Activated CD8-positive, alpha-beta T cell treated with anti-CD3 and anti-CD28 coated beads, Interleukin-2, amount 10 ng/mL, durations not matched to agents 7 days and 5 days (primary cell): ENCODE measurements around the gene SPDYE4. TPM values are rescaled to one million over a fixed set of nuclear protein-coding genes. Genes with fewer than 3 reads are reported as not detected.

ENCODE experiments used
- ATAC-seq: fragments of 150-1000 bp; cut with Tn5 transposase; one replicate; pipeline ENCODE4 v1.10.0; 2021; ENCODE audit warnings: moderate library complexity
- CTCF ChIA-PET: fragments of 350-600 bp; sonication (Branson Sonifier 250); formaldehyde crosslinking; loops from one replicate; lab custom pipeline; 2021; ENCODE audit warnings: antibody characterized with exemption; lab: Charles Lee
- POLR2A ChIA-PET: fragments of 350-600 bp; sonication (Branson Sonifier 250); formaldehyde crosslinking; loops from one replicate; lab custom pipeline; 2021; ENCODE audit warnings: antibody characterized with exemption; lab: Charles Lee
- DNase-seq: peaks from one replicate; pipeline ENCODE4 v3.0.0-alpha.2; 2020
- H3K27ac Mint-ChIP-seq: one replicate; pipeline ENCODE4 v1.8.0; 2021; ENCODE audit warnings: mild to moderate bottlenecking, mixed read lengths
- H3K27me3 Mint-ChIP-seq: one replicate; pipeline ENCODE4 v1.8.0; 2021; ENCODE audit warnings: low read depth, mixed read lengths
- H3K36me3 Mint-ChIP-seq: one replicate; pipeline ENCODE4 v1.8.0; 2021; ENCODE audit warnings: low read depth, mixed read lengths
- H3K4me1 Mint-ChIP-seq: one replicate; pipeline ENCODE4 v1.8.0; 2021; ENCODE audit warnings: low read depth, mixed read lengths
- H3K4me3 Mint-ChIP-seq: one replicate; pipeline ENCODE4 v1.8.0; 2021; ENCODE audit warnings: mild to moderate bottlenecking, mixed read lengths
- H3K9me3 Mint-ChIP-seq: one replicate; pipeline ENCODE4 v1.8.0; 2022; ENCODE audit warnings: mixed read lengths; ENCODE audit not compliant: insufficient read depth
- total RNA-seq, 2 experiments: library from RNA; stranded (reverse); gene quantifications; one replicate each; pipeline ENCODE4 v1.2.3, GENCODE V29; 2021

SPDYE4 gene
- total RNA-seq, 2 experiments from 2014 or later: not detected

DNA sequence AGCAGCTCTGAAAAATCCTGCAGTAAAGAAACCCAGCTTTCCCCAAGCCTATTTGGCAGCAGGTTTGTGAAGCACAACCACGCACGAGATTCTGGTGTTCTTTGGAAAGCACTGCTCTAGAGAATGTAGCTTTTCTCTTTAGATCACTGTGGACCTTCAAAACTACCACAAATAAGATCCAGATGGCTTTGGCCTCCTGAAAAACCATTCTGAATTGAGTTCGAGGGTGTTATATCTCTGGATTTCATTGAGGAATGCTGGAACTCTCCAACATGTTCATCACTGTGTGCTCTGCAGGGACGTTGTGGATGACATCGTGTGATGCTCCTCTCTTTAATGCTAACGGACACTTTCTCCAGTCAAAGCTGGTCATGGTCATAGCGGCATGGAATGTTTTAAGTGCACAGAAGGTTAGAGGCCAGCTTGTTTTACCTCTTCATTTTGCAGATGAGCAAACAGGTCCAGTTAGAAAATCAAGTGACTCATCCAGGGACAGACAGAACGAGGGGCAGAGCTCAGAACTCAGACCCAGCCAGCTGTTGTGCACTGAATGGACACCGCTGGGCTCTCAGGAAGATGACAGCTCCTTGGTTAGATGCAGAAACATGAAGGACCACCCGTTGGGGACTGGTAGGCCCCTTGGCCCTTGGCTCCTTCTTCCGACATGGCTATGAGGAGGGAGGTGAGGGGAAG, 50.9 kb downstream of the SPDYE4 start:
- ChIA-PET POLR2A (no interaction called here), CTCF (interaction anchor here (1.6 kb wide), 1 partner anchor 291 kb away, joined by 5 read pairs; no protein-coding TSS in a partner anchor)
- ATAC-seq (no peak), DNase-seq (no peak)
- H3K4me1 Mint-ChIP-seq: no peaks in the 10 kb centered on the region
- no peaks in the 10 kb centered on the region for H3K36me3 Mint-ChIP-seq
- H3K9me3 Mint-ChIP-seq: no peaks in the 10 kb centered on the region
- H3K4me3 Mint-ChIP-seq: no peak overlapping the region
- peaks cover 17% of the 10 kb centered on the region for H3K27me3 Mint-ChIP-seq
- H3K27ac Mint-ChIP-seq: no peak overlapping the region

DNA sequence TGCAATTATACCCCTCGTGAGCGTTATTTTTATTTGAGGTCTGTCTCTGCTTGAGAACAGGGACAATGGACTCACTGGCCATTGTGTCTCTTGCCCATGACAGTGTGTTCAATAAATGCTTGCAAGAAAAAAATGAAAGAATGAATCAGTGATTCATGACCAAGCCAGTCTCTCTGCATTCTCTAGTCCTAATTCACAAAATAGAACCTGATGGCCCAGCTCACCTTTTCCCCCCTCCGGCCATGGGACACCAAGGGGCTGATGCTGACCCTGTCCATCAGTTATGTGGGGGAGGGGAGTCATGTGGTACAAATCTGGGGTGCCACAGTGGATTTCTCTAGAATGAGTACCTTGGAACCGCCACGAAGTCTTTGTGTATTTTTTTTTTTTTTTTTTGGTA, 51.9 kb downstream of the SPDYE4 start:
- Mint-ChIP-seq H3K27me3 (peaks cover 17% of the 10 kb centered on the region), H3K4me3 (no peak overlapping the region), H3K36me3 (no peaks in the 10 kb centered on the region), H3K9me3 (no peaks in the 10 kb centered on the region), H3K27ac (no peak overlapping the region), H3K4me1 (no peaks in the 10 kb centered on the region)
- ChIA-PET POLR2A (no interaction called here), CTCF (no interaction called here)
- ATAC-seq (no peak), DNase-seq (no peak)

DNA sequence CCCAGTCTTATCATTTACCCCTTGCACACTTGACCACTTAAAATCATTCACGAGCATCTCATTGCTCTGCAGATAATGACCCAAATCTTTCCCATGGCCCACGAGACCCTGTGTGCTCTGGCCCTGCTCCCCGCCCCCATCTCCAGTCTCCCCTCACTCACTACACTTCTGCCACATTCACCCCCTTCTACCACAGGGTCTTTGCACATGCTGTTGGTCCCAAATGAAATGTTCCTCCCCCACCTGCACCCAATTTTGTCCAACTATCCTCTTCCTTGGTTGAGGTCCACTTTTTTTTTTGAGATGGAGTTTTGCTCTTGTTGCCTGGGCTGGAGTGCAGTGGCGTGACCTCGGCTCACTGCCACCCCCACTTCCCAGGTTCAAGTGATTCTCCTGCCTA, 52.9 kb downstream of the SPDYE4 start:
- no peak overlapping the region for H3K4me3 Mint-ChIP-seq
- H3K4me1 Mint-ChIP-seq: no peaks in the 10 kb centered on the region
- no peak for DNase-seq
- ATAC-seq: no peak
- H3K27ac Mint-ChIP-seq: no peak overlapping the region
- H3K9me3 Mint-ChIP-seq: no peaks in the 10 kb centered on the region
- CTCF ChIA-PET: no interaction called here
- no peaks in the 10 kb centered on the region for H3K36me3 Mint-ChIP-seq
- POLR2A ChIA-PET: no interaction called here
- peaks cover 10% of the 10 kb centered on the region for H3K27me3 Mint-ChIP-seq

DNA sequence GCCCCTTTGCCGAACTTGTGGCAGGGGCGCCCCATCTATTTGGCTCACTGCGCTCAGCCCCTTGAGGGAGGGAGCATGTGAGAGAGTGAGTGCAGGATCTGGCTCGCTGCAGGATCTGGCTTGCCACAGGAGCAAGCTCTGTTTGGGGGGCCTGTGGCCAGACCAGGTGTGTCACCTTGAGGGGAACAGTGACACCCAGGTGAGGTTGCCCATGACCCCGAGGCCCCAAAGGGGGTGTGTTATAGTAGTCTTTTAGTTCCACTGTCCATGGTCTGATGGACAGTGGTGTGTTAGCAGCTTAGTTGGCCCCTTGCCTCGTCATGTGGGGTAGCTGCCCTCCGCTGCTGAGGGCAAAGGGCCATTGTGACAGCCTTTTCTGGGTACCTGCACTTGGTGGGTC, 55.3 kb downstream of the SPDYE4 start:
- CTCF ChIA-PET: no interaction called here
- H3K4me3 Mint-ChIP-seq: no peak overlapping the region

DNA sequence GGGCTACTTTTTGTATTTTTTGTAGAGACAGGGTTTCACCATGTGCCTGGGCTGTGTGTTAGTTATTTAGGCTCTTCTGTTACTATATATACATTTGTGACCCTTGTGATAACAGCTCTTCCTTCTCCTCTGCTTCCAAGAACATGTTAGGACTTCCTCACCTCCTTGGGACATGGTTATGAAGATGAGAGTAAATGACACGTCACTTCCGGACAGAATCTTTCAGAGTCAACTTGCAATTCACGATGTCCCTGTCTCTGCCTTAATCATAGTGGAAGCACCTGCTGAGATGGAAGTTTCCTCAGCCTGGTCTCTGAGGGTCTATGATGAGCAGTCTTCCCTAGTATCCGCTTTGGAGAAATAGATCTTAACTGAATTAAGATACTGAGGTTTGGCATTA, 56.6 kb downstream of the SPDYE4 start:
- POLR2A ChIA-PET: no interaction called here
- Mint-ChIP-seq H3K4me1 (no peaks in the 10 kb centered on the region), H3K9me3 (no peaks in the 10 kb centered on the region), H3K36me3 (no peaks in the 10 kb centered on the region), H3K27me3 (peaks cover 10% of the 10 kb centered on the region), H3K27ac (no peak overlapping the region), H3K4me3 (no peak overlapping the region)
- ATAC-seq (no peak), DNase-seq (no peak)
- CTCF ChIA-PET: no interaction called here

More for the DNA sequence above, 55.3 kb downstream of the SPDYE4 start:
- Mint-ChIP-seq H3K36me3 (no peaks in the 10 kb centered on the region), H3K27me3 (peaks cover 10% of the 10 kb centered on the region), H3K9me3 (no peaks in the 10 kb centered on the region), H3K27ac (no peak overlapping the region), H3K4me1 (no peaks in the 10 kb centered on the region)
- no peak for ATAC-seq
- DNase-seq: no peak
- POLR2A ChIA-PET: no interaction called here

DNA sequence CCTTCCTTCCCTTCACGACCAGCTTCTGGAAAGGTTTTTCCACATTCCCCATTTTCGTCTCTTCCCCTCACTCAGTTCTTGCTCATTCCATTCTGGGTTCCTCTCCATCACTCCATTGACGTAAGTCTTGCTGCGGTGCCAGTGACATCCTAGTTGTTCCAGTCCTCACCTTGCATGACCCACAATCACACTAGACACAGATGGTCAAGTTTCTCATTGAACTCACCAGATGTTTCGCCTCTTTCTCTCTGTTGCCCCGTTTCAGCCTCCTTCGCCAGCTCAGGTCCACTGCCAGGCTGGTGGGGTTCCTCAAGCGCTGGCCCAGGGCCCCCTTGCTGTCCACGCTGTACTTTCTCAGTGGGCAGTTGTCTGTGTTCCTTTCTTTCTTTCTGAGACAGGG, 57.1 kb downstream of the SPDYE4 start:
- Mint-ChIP-seq H3K27me3 (peaks cover 10% of the 10 kb centered on the region), H3K9me3 (no peaks in the 10 kb centered on the region), H3K36me3 (no peaks in the 10 kb centered on the region), H3K27ac (no peak overlapping the region), H3K4me3 (no peak overlapping the region), H3K4me1 (no peaks in the 10 kb centered on the region)
- POLR2A ChIA-PET: no interaction called here
- DNase-seq: no peak
- CTCF ChIA-PET: no interaction called here
- ATAC-seq: no peak

Other genes starting within 250 kb of the SPDYE4 start
- gene MYH10, start 127.8 kb downstream of the SPDYE4 start, total RNA-seq: 1 to 10 TPM; 7.7 to 8.1 TPM
- gene CCDC42, start 13.7 kb downstream of the SPDYE4 start, total RNA-seq: under 1 TPM; 0.47 to 0.53 TPM
- 1 to 10 TPM; 1.4 to 1.5 TPM for gene MFSD6L, start 40.8 kb upstream of the SPDYE4 start, total RNA-seq
- gene PIK3R6, start 109.1 kb upstream of the SPDYE4 start, total RNA-seq: 10 to 100 TPM; 18.3 to 20.7 TPM
- 10 to 100 TPM; 73.9 to 77.9 TPM for gene PIK3R5, start 207.2 kb upstream of the SPDYE4 start, total RNA-seq